H1 (cell line): Measurements from ENCODE around the gene AKTIP. TPM values are rescaled to one million over a fixed set of nuclear protein-coding genes. Genes with fewer than 3 reads are reported as not detected.

Source experiments
- CTCF ChIA-PET: fragments of 300-600 bp; sonication (Branson Sonifier 250); formaldehyde crosslinking; loops from one replicate; lab custom pipeline; 2021; ENCODE audit not compliant: partially characterized antibody; lab: Charles Lee
- POLR2A ChIA-PET: fragments of 300-600 bp; sonication (Branson Sonifier 250); formaldehyde crosslinking; loops from one replicate; lab custom pipeline; 2021; ENCODE audit warnings: inconsistent platforms; ENCODE audit not compliant: partially characterized antibody; lab: Charles Lee
- DNase-seq, 2 experiments: peaks; one replicate each; pipeline versions ENCODE4 v3.0.0 to v3.0.0-alpha.2; 2010 to 2022; ENCODE audit warnings: low spot score in 2 of 2, low read depth in 1 of 2, mixed read lengths in 1 of 2
- FAIRE-seq: peaks from 2 replicates; lab custom pipeline; 2011; peaks lifted over from hg19 to GRCh38; lab: Jason Lieb, UNC
- H2AFZ ChIP-seq: 2 replicates; pipeline ENCODE4 v1.8.1; 2012; ENCODE audit warnings: low read length, inconsistent platforms
- H2AK5ac ChIP-seq: 2 replicates; pipeline ENCODE4 v1.6.1; 2013; ENCODE audit warnings: low read depth, low read length
- H2BK120ac ChIP-seq: replicated peaks from 2 replicates; pipeline ENCODE3; 2013; ENCODE audit warnings: low read depth, low read length, inconsistent platforms
- H2BK12ac ChIP-seq: 2 replicates; pipeline ENCODE4 v1.6.1; 2013; ENCODE audit warnings: low read depth, low read length
- H2BK15ac ChIP-seq: 2 replicates; pipeline ENCODE4 v1.6.1; 2013; ENCODE audit warnings: low read length
- H2BK20ac ChIP-seq: 2 replicates; pipeline ENCODE4 v1.6.1; 2013; ENCODE audit warnings: low read length
- H2BK5ac ChIP-seq: 2 replicates; pipeline ENCODE4 v1.6.1; 2013; ENCODE audit warnings: low read depth, low read length
- H3K14ac ChIP-seq: 2 replicates; pipeline ENCODE4 v1.6.1; 2013; ENCODE audit warnings: inconsistent platforms; ENCODE audit not compliant: insufficient read length
- H3K18ac ChIP-seq: 2 replicates; pipeline ENCODE4 v1.6.1; 2013; ENCODE audit warnings: low read length; ENCODE audit errors: extremely low read depth
- H3K23ac ChIP-seq: 2 replicates; pipeline ENCODE4 v1.6.1; 2013; ENCODE audit warnings: inconsistent platforms; ENCODE audit not compliant: insufficient read length
- H3K23me2 ChIP-seq: 2 replicates; pipeline ENCODE4 v1.6.1; 2013; ENCODE audit warnings: low read depth, low read length
- H3K27ac ChIP-seq: 2 replicates; pipeline ENCODE4 v1.6.1; 2011; ENCODE audit warnings: low read depth, low read length, inconsistent platforms
- H3K27me3 ChIP-seq, 4 experiments: replicated peaks in 1 of 4; 1 replicate in 1 of 4; 2 replicates in 3 of 4; pipeline versions ENCODE4 v1.6.1 to v1.8.1; 2011 to 2013; ENCODE audit warnings: low read length in 3 of 4, mild to moderate bottlenecking in 3 of 4, inconsistent platforms in 2 of 4, mixed read lengths in 2 of 4, moderate library complexity in 1 of 4; ENCODE audit not compliant: control insufficient read depth in 3 of 4, insufficient read depth in 3 of 4; ENCODE audit errors: extremely low read depth in 1 of 4
- H3K36me3 ChIP-seq, 4 experiments: 2 replicates each; pipeline versions ENCODE4 v1.6.1 to v1.8.1; 2011 to 2013; ENCODE audit warnings: mild to moderate bottlenecking in 4 of 4, low read length in 3 of 4, moderate library complexity in 2 of 4, control low read depth in 1 of 4, inconsistent platforms in 1 of 4; ENCODE audit not compliant: insufficient read depth in 4 of 4, control insufficient read depth in 2 of 4
- H3K4ac ChIP-seq: replicated peaks from 2 replicates; pipeline ENCODE3; 2013; ENCODE audit warnings: low read length, low read depth, mixed read lengths, inconsistent platforms; ENCODE audit not compliant: insufficient read length
- H3K4me1 ChIP-seq, 4 experiments: replicated peaks in 1 of 4; 1 replicate in 1 of 4; 2 replicates in 3 of 4; pipeline versions ENCODE4 v1.6.1 to v1.8.1; 2011 to 2013; ENCODE audit warnings: low read length in 3 of 4, inconsistent platforms in 2 of 4, mixed read lengths in 1 of 4; ENCODE audit not compliant: insufficient read depth in 4 of 4, control insufficient read depth in 3 of 4
- H3K4me2 ChIP-seq, 2 experiments: 2 replicates each; pipeline versions ENCODE4 v1.6.1 to v1.8.1; 2011 to 2013; ENCODE audit warnings: low read depth in 2 of 2, low read length in 2 of 2, control low read depth in 1 of 2, inconsistent platforms in 1 of 2, mild to moderate bottlenecking in 1 of 2; ENCODE audit not compliant: insufficient read depth in 1 of 2
- H3K4me3 ChIP-seq, 4 experiments: fragments of 200-600, 300-600 bp in 1 of 4; sonication (generic), shearing (Covaris generic), sonication (Bioruptor Twin) in 1 of 4; 2 replicates each; pipeline versions ENCODE4 v1.5.1 to v1.8.1; 2011 to 2016; ENCODE audit warnings: low read length in 4 of 4, low read depth in 3 of 4, control low read depth in 2 of 4, inconsistent platforms in 2 of 4, mild to moderate bottlenecking in 2 of 4, mixed read lengths in 1 of 4, moderate library complexity in 1 of 4; ENCODE audit not compliant: insufficient read depth in 2 of 4; ENCODE audit errors: extremely low read depth in 1 of 4
- H3K56ac ChIP-seq: replicated peaks from 2 replicates; pipeline ENCODE3; 2013; ENCODE audit warnings: low read depth, mild to moderate bottlenecking, mixed read lengths, low read length, inconsistent platforms; ENCODE audit not compliant: insufficient read length
- H3K79me1 ChIP-seq: 2 replicates; pipeline ENCODE4 v1.6.1; 2013; ENCODE audit warnings: low read depth, low read length, control low read depth
- H3K79me2 ChIP-seq, 2 experiments: 2 replicates each; pipeline versions ENCODE4 v1.6.1 to v1.8.1; 2012 to 2013; ENCODE audit warnings: low read length in 2 of 2, mild to moderate bottlenecking in 2 of 2, inconsistent platforms in 1 of 2; ENCODE audit not compliant: insufficient read depth in 2 of 2, control insufficient read depth in 1 of 2
- H3K9ac ChIP-seq, 4 experiments: replicated peaks in 1 of 4; 1 replicate in 1 of 4; 2 replicates in 3 of 4; pipeline versions ENCODE4 v1.6.1 to v1.8.1; 2011 to 2013; ENCODE audit warnings: low read depth in 3 of 4, low read length in 3 of 4, control low read depth in 2 of 4, mild to moderate bottlenecking in 2 of 4, moderate library complexity in 2 of 4, inconsistent platforms in 1 of 4; ENCODE audit errors: extremely low read depth in 1 of 4
- H3K9me3 ChIP-seq, 2 experiments: 2 replicates each; pipeline versions ENCODE4 v1.6.1 to v1.8.1; 2012 to 2013; ENCODE audit warnings: mild to moderate bottlenecking in 2 of 2, moderate library complexity in 2 of 2, control low read depth in 1 of 2, inconsistent platforms in 1 of 2, low read depth in 1 of 2, low read length in 1 of 2, mixed read lengths in 1 of 2; ENCODE audit not compliant: insufficient read depth in 2 of 2
- H4K20me1 ChIP-seq, 2 experiments: replicated peaks in 1 of 2; 2 replicates each; pipeline versions ENCODE3 to v1.8.1; 2011 to 2013; ENCODE audit warnings: inconsistent platforms in 2 of 2, low read length in 2 of 2, mild to moderate bottlenecking in 1 of 2; ENCODE audit not compliant: insufficient read depth in 2 of 2, control insufficient read depth in 1 of 2
- H4K5ac ChIP-seq: 2 replicates; pipeline ENCODE4 v1.6.1; 2013; ENCODE audit warnings: low read length, low read depth, mixed read lengths, inconsistent platforms; ENCODE audit not compliant: insufficient read length
- H4K8ac ChIP-seq: 2 replicates; pipeline ENCODE4 v1.8.0; 2013; ENCODE audit warnings: mild to moderate bottlenecking, moderate library complexity, low read length, inconsistent platforms; ENCODE audit not compliant: insufficient read depth; ENCODE audit errors: extremely low read depth
- H4K91ac ChIP-seq: replicated peaks from 2 replicates; pipeline ENCODE3; 2013; ENCODE audit warnings: low read length, mixed read lengths, inconsistent platforms; ENCODE audit not compliant: insufficient read length
- BRCA1 ChIP-seq: IDR thresholded peaks from 2 replicates; pipeline ENCODE4 v1.6.1; 2012; ENCODE audit warnings: low read depth, low read length, improper control_type of control experiment
- CHD1 ChIP-seq: IDR thresholded peaks from 2 replicates; pipeline ENCODE4 v1.6.1; 2012; ENCODE audit warnings: low read depth, low read length, improper control_type of control experiment
- KDM4A ChIP-seq: IDR thresholded peaks from one replicate; pipeline ENCODE4 v1.7.1; 2012; ENCODE audit warnings: low read depth, mild to moderate bottlenecking, moderate library complexity, low read length, inconsistent platforms; ENCODE audit not compliant: severe bottlenecking
- SP2 ChIP-seq: IDR thresholded peaks from 2 replicates; pipeline ENCODE4 v1.6.1; 2012; ENCODE audit warnings: mild to moderate bottlenecking, low read length, inconsistent platforms
- WGBS, 2 experiments: shearing (Covaris generic) in 1 of 2; methylation state at CpG; one replicate each; pipeline versions ENCODE4 v1.1.6 to v1.1.7; 2013 to 2015; ENCODE audit warnings: low lambda C conversion rate in 2 of 2, mixed read lengths in 2 of 2, inconsistent platforms in 1 of 2, low coverage in 1 of 2, missing lambda C conversion rate in 1 of 2; ENCODE audit not compliant: insufficient replicate concordance in 2 of 2, insufficient coverage in 1 of 2, insufficient read length in 1 of 2; ENCODE audit errors: extremely low coverage in 1 of 2, missing lambda C conversion rate in 1 of 2; 5-methylcytosine and 5-hydroxymethylcytosine counted together
- polyA plus RNA-seq, 7 experiments: library from polyadenylated mRNA; depleted of rRNA in 3 of 7; stranded (reverse) in 5 of 7; unstranded in 2 of 7; fragments of >200 nt in 5 of 7; fragments of 200-250 nt in 2 of 7; gene quantifications; 1 replicate in 5 of 7; 2 replicates in 1 of 7; 4 replicates in 1 of 7; pipeline versions ENCODE4 v1.2.1 to v1.2.3, GENCODE V29; 2011 to 2013; ENCODE audit warnings: missing spikeins in 2 of 7, mixed read lengths in 2 of 7
- total RNA-seq: library from RNA; stranded (reverse); fragmentation: NEBNext Ultra II Directional; extraction: Animal tissue kit (Norgen Biotek cat#: 25700); gene quantifications from 2 replicates; pipeline ENCODE4 v1.2.1, GENCODE V29; 2021

AKTIP gene
- total and polyA plus RNA-seq, 2 of the 8 experiments (the other 6 are each of a cell fraction or from before 2014, with no cell fraction given) = 15.0 to 15.6 TPM

DNA sequence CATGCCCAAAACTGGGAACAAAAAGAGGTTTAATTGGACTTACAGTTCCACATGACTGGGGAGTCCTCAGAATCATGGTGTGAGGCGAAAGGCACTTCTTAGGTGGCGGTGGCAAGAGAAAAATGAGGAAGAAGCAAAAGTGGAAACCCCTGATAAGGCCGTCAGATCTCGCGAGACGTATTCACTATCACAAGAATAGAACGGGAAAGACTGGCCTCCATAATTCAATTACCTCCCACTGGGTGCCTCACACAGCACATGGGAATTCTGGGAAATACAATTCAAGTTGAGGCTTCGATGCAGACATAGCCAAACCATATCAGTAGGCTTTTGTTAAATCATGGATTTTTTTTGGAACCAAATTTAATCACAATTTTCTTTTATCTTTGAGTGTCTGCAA, 44.4 kb downstream of the AKTIP start:
- Histone ChIP-seq H4K91ac (no peak overlapping the region), H3K56ac (no peak overlapping the region), H4K20me1 (peaks cover 0 to 1% of the 10 kb centered on the region in 2 experiments), H4K8ac (no peak overlapping the region), H3K18ac (no peak overlapping the region), H4K5ac (no peak overlapping the region), H3K79me2 (no peaks in the 10 kb centered on the region), H2AK5ac (no peak overlapping the region), H3K23me2 (no peaks in the 10 kb centered on the region), H2BK12ac (no peak overlapping the region), H2BK120ac (no peak overlapping the region), H3K4me3 (no peak overlapping the region), H3K23ac (no peak overlapping the region), H3K79me1 (no peaks in the 10 kb centered on the region), H2AFZ (no peak overlapping the region), H3K4me2 (no peak overlapping the region), H3K14ac (no peak overlapping the region), H3K36me3 (peaks cover 12 to 61% (median 23%) of the 10 kb centered on the region in 4 experiments), H3K27ac (no peak overlapping the region), H3K4me1 (no peaks in the 10 kb centered on the region), H3K4ac (no peak overlapping the region), H3K9me3 (no peaks in the 10 kb centered on the region), H2BK20ac (no peak overlapping the region), H2BK5ac (no peak overlapping the region), H3K27me3 (no peaks in the 10 kb centered on the region), H3K9ac (peak overlapping the region in 1 of 4 experiments; percentile 34; a peak in 1 of 7 replicates), H2BK15ac (no peak overlapping the region)
- WGBS, 2 experiments = 93% methylated on average over 8 of the region's 8 CpGs; no CpG with 5 or more reads in 1 of the 2 experiments
- DNase-seq = no peak
- no peak for FAIRE-seq
- ChIA-PET POLR2A (no interaction called here), CTCF (no interaction called here)
- TF ChIP-seq KDM4A (no peak), SP2 (no peak), BRCA1 (no peak), CHD1 (no peak)
